Measurements from ENCODE around the gene UBE2E3.

Gene UBE2E3

GRCh38 chr2:180970016-180970415 is 10.4 kb upstream of the UBE2E3 start:
- Histone ChIP-seq H3K4me2 (ENCODE audit: low read depth, low read length, poor library complexity, severe bottlenecking) (no peak overlapping the region), H3K36me3 (ENCODE audit: insufficient read depth, low read length) (no peaks in the 10 kb centered on the region), H3F3A (ENCODE audit: low read depth) (no peaks in the 10 kb centered on the region), H4K20me1 (ENCODE audit: insufficient read depth, low read length, poor library complexity, severe bottlenecking) (no peaks in the 10 kb centered on the region), H3K4me1 (ENCODE audit: insufficient read depth, low read length, poor library complexity, severe bottlenecking) (no peaks in the 10 kb centered on the region), H3K4me3 (ENCODE audit: low read length, poor library complexity, severe bottlenecking) (no peak overlapping the region), H3K27me3 (ENCODE audit: insufficient read depth, low read length, poor library complexity, severe bottlenecking) (no peaks in the 10 kb centered on the region), H3K79me2 (ENCODE audit: insufficient read depth, low read length) (no peaks in the 10 kb centered on the region), H3K9me2 (replicated peaks; ENCODE audit: low read depth, low read length) (no peaks in the 10 kb centered on the region), H3K9me3 (ENCODE audit: insufficient read depth, low read depth, low read length) (no peaks in the 10 kb centered on the region), H2AFZ (ENCODE audit: low read length) (no peak overlapping the region), H3K9ac (ENCODE audit: low read depth, low read length, poor library complexity, severe bottlenecking) (no peak overlapping the region)
- TF ChIP-seq EZH2phosphoT487 (IDR thresholded peaks at IDR 0.05; ENCODE audit: borderline replicate concordance) (no peak), CTCF (conservative IDR thresholded peaks at IDR 0.05; ENCODE audit: low read length) (no peak)

GRCh38 chr2:180971811-180972210 is 8.6 kb upstream of the UBE2E3 start:
- Histone ChIP-seq H3K4me3 (ENCODE audit: low read length, poor library complexity, severe bottlenecking) (no peak overlapping the region), H3K9me3 (ENCODE audit: insufficient read depth, low read depth, low read length) (no peaks in the 10 kb centered on the region), H3K4me1 (ENCODE audit: insufficient read depth, low read length, poor library complexity, severe bottlenecking) (no peaks in the 10 kb centered on the region), H2AFZ (ENCODE audit: low read length) (no peak overlapping the region), H3K79me2 (ENCODE audit: insufficient read depth, low read length) (no peaks in the 10 kb centered on the region), H4K20me1 (ENCODE audit: insufficient read depth, low read length, poor library complexity, severe bottlenecking) (no peaks in the 10 kb centered on the region), H3K4me2 (ENCODE audit: low read depth, low read length, poor library complexity, severe bottlenecking) (no peak overlapping the region), H3K27me3 (ENCODE audit: insufficient read depth, low read length, poor library complexity, severe bottlenecking) (no peaks in the 10 kb centered on the region), H3K9ac (ENCODE audit: low read depth, low read length, poor library complexity, severe bottlenecking) (no peak overlapping the region), H3K9me2 (replicated peaks; ENCODE audit: low read depth, low read length) (no peaks in the 10 kb centered on the region), H3F3A (ENCODE audit: low read depth) (no peaks in the 10 kb centered on the region), H3K36me3 (ENCODE audit: insufficient read depth, low read length) (no peaks in the 10 kb centered on the region)
- TF ChIP-seq CTCF (conservative IDR thresholded peaks at IDR 0.05; ENCODE audit: low read length) (no peak), EZH2phosphoT487 (IDR thresholded peaks at IDR 0.05; ENCODE audit: borderline replicate concordance) (no peak)

- H3K36me3 ChIP-seq (ENCODE audit: insufficient read depth, low read length), result no peaks in the 10 kb centered on the region
- no peak overlapping the region for H3K4me2 ChIP-seq (ENCODE audit: low read depth, low read length, poor library complexity, severe bottlenecking)
- no peak overlapping the region for H3K9ac ChIP-seq (ENCODE audit: low read depth, low read length, poor library complexity, severe bottlenecking)
- TF ChIP-seq CTCF (conservative IDR thresholded peaks at IDR 0.05; ENCODE audit: low read length) (no peak), EZH2phosphoT487 (IDR thresholded peaks at IDR 0.05; ENCODE audit: borderline replicate concordance) (no peak)
- no peaks in the 10 kb centered on the region for H3K9me3 ChIP-seq (ENCODE audit: insufficient read depth, low read depth, low read length)
- H3F3A ChIP-seq (ENCODE audit: low read depth), result no peaks in the 10 kb centered on the region
- no peaks in the 10 kb centered on the region for H4K20me1 ChIP-seq (ENCODE audit: insufficient read depth, low read length, poor library complexity, severe bottlenecking)
- H2AFZ ChIP-seq (ENCODE audit: low read length), result no peak overlapping the region
- H3K27me3 ChIP-seq (ENCODE audit: insufficient read depth, low read length, poor library complexity, severe bottlenecking), result no peaks in the 10 kb centered on the region
- H3K4me1 ChIP-seq (ENCODE audit: insufficient read depth, low read length, poor library complexity, severe bottlenecking), result no peaks in the 10 kb centered on the region
- no peak overlapping the region for H3K4me3 ChIP-seq (ENCODE audit: low read length, poor library complexity, severe bottlenecking)
- no peaks in the 10 kb centered on the region for H3K9me2 ChIP-seq (replicated peaks; ENCODE audit: low read depth, low read length)
- H3K79me2 ChIP-seq (ENCODE audit: insufficient read depth, low read length), result no peaks in the 10 kb centered on the region
These were observed 4.8 kb upstream of the UBE2E3 start for GRCh38 chr2:180975585-180975984.

Measured in Loucy (cell line).